BJ (cell line): Measurements from ENCODE around the gene MAML3. TPM values are rescaled to one million over a fixed set of nuclear protein-coding genes. Genes with fewer than 3 reads are reported as not detected.

ENCODE experiments used
- CTCF ChIA-PET: fragments of 350-600 bp; formaldehyde crosslinking; extraction: SDS; loops from one replicate; lab custom pipeline; 2021; ENCODE audit warnings: antibody characterized with exemption, inconsistent platforms; lab: Yijun Ruan, JAX
- POLR2A ChIA-PET: fragments of 300-600 bp; sonication (Branson Sonifier 250); formaldehyde crosslinking; extraction: SDS; loops from one replicate; lab custom pipeline; 2021; ENCODE audit warnings: antibody characterized with exemption; lab: Charles Lee
- DNase-seq: peaks from one replicate; pipeline ENCODE4 v3.0.0-alpha.2; 2011; ENCODE audit warnings: low read depth
- H3K27me3 ChIP-seq: 2 replicates; pipeline ENCODE4 v1.6.0; 2011; ENCODE audit warnings: low read length; ENCODE audit not compliant: control insufficient read depth, insufficient read depth
- H3K36me3 ChIP-seq: 2 replicates; pipeline ENCODE4 v1.5.1; 2011; ENCODE audit warnings: low read length; ENCODE audit not compliant: control insufficient read depth, insufficient read depth
- H3K4me3 ChIP-seq: 2 replicates; pipeline ENCODE4 v1.5.1; 2011; ENCODE audit warnings: low read depth, mild to moderate bottlenecking, control low read depth, low read length
- polyA plus RNA-seq: library from polyadenylated mRNA; depleted of rRNA; stranded (reverse); fragments of >200 nt; gene quantifications from 2 replicates; pipeline ENCODE4 v1.2.3, GENCODE V29; 2011
- TF ChIP-seq, protein P1 (sequence below): IDR thresholded peaks from 2 replicates; pipeline ENCODE4 v1.5.1; 2011; ENCODE audit warnings: low read depth, mild to moderate bottlenecking, control low read depth, inconsistent platforms, low read length, moderate library complexity; ENCODE audit not compliant: insufficient read depth

The MAML3 gene
- polyA plus RNA-seq, 1 experiment: 1.6 TPM

DNA sequence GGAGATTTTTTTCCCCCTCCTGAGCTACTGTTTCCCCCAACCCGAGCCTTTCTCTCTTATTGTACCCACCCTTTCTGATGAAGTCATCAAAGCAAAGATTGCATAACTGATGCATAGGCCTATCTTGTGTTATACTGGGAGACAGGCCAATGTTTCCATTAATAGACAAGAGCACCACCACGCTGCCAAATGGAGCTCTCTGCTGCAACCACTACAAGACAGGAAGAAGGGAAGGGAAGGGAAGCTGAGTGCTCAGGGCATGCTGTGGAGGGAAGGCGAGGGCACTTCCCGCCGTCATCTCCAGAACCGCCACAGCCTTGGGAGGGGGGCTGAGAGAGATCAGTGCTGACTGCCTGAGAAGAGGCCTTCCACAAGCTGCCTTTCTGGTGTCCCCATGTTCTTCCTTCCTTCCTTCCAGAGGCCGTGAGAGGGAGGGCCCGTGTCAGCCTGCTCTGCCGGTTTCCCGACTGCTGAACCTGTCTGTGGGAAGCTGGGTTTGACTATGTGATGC is 413.4 kb downstream of the MAML3 start:
- Histone ChIP-seq H3K4me3 (no peak overlapping the region), H3K27me3 (peaks cover 2% of the 10 kb centered on the region; the same call in 1 of the 2 replicates), H3K36me3 (no peaks in the 10 kb centered on the region)
- TF ChIP-seq, protein P1, sequence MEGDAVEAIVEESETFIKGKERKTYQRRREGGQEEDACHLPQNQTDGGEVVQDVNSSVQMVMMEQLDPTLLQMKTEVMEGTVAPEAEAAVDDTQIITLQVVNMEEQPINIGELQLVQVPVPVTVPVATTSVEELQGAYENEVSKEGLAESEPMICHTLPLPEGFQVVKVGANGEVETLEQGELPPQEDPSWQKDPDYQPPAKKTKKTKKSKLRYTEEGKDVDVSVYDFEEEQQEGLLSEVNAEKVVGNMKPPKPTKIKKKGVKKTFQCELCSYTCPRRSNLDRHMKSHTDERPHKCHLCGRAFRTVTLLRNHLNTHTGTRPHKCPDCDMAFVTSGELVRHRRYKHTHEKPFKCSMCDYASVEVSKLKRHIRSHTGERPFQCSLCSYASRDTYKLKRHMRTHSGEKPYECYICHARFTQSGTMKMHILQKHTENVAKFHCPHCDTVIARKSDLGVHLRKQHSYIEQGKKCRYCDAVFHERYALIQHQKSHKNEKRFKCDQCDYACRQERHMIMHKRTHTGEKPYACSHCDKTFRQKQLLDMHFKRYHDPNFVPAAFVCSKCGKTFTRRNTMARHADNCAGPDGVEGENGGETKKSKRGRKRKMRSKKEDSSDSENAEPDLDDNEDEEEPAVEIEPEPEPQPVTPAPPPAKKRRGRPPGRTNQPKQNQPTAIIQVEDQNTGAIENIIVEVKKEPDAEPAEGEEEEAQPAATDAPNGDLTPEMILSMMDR: peak; percentile 45
- CTCF ChIA-PET: interaction anchor here (0.6 to 2.1 kb wide), 7 partner anchors 9 to 589 kb away, joined by 3 to 10 read pairs (median 3); no protein-coding TSS in a partner anchor
- POLR2A ChIA-PET: no interaction called here
- DNase-seq: peak; percentile 64

DNA sequence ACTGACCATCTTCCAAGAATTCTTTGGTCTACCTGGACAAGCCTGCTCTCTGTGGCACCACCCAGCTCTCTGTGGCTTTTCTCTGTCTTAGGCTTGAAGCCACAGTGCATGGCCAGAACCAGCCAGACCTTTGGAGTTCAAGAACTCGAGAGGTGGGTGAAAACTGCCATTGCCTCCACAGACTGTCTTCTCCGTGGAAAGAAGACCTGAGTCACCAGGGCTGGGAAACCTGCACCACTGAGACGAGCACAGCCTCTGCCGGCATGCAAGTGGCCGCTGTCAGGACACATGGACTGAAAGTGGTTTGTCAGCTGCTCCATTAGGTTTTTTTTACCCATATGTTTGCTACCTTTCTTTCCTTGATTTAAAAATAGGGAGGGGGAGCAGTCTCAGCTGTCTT is 413.9 kb downstream of the MAML3 start:
- DNase-seq: no peak
- POLR2A ChIA-PET: interaction anchor here (0.6 kb wide), 1 partner anchor 79 kb away, joined by 11 read pairs; no protein-coding TSS in a partner anchor
- Histone ChIP-seq H3K36me3 (no peaks in the 10 kb centered on the region), H3K27me3 (peaks cover 2% of the 10 kb centered on the region; the same call in 1 of the 2 replicates), H3K4me3 (no peak overlapping the region)
- TF ChIP-seq, protein P1: no peak
- CTCF ChIA-PET: interaction anchor here (0.8 to 2.1 kb wide), 6 partner anchors 9 to 590 kb away, joined by 3 to 10 read pairs (median 4); no protein-coding TSS in a partner anchor

DNA sequence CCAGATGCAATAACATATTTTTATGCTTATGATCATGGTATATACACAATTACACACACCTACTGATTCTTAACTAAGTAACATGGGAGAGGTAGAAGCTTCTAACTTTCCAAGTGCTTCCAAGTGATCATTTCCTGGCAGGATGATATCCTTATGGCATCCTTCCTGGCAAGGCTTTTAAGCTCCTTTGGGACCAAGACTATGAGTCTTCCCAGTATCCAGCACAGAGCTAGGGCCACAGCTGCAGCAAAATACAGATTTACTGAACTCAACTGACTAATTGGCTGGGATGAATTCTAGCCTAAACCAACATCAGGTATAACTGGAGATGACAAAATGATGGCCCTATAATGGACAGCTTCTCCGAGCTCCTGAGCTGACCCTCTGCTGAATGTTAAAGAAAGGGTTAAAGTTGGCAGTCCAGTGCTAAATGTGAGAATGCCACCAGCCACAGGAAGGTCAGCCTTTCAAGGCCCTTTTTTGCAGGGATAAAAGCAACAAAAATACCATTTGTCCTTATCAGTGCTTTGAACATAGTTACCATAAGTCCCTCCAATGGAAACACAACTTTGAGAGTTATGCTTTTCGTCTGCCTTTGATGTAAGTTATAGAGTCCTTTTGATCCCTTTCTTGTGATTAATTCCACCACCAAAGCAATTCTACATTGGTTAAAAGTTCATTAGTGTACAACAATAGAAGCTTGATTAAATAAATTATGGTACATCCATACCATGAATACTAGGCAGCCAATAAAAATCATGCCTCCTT is 415.0 kb downstream of the MAML3 start:
- DNase-seq: no peak
- Histone ChIP-seq H3K27me3 (peaks cover 3% of the 10 kb centered on the region; the same call in 1 of the 2 replicates), H3K36me3 (no peaks in the 10 kb centered on the region), H3K4me3 (no peak overlapping the region)
- TF ChIP-seq, protein P1: no peak
- ChIA-PET CTCF (interaction anchor here (0.8 to 2.1 kb wide), 5 partner anchors 83 to 621 kb away, joined by 3 to 10 read pairs (median 3); no protein-coding TSS in a partner anchor), POLR2A (no interaction called here)

DNA sequence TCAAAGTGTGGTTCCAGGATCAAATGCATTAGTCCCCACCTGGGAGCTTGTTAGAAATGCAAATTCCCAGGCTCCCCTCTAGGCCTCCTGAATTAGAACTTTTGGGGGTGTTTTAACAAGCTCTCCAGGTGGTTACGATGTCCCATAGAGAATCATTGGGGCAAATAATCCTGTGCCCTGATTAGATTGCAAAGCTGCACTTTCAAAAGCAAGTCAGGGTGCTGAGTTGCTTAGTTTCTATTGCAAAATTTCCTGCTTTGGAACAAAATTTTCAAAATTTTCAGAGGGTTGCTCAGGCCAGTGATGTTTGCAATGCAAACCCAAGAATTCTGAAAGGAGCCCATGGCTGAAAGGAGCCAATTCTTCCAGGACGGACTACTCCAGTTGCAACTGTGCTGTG is 417.3 kb downstream of the MAML3 start:
- H3K36me3 ChIP-seq: no peaks in the 10 kb centered on the region
- peaks cover 3% of the 10 kb centered on the region; the same call in 1 of the 2 replicates for H3K27me3 ChIP-seq
- ChIA-PET POLR2A (interaction anchor here (0.6 kb wide), 1 partner anchor 210 kb away, joined by 3 read pairs; no protein-coding TSS in a partner anchor), CTCF (interaction anchor here (0.6 to 1.1 kb wide), 5 partner anchors 134 to 593 kb away, joined by 3 read pairs; no protein-coding TSS in a partner anchor)
- no peak for DNase-seq
- TF ChIP-seq, protein P1: no peak
- H3K4me3 ChIP-seq: no peak overlapping the region

DNA sequence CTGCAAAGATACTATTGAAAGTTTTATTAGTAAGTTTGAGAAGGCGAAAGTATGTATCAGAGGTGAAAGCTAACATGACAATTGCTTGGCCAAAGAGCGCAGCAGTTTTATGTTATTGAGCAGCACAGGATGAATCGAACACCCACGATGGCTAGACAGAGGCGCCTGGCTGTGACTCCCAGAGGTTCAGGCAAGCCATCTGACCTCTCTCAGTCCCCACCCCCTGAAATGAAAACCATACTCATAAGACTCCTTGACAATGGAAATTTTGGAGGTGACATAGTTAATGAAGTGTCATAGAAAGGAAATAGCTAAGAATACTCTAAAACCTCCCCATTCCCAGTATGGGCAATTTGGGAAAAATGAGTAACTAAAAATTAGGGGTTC is 417.7 kb downstream of the MAML3 start:
- Histone ChIP-seq H3K27me3 (peaks cover 3% of the 10 kb centered on the region; the same call in 1 of the 2 replicates), H3K36me3 (no peaks in the 10 kb centered on the region), H3K4me3 (no peak overlapping the region)
- CTCF ChIA-PET: interaction anchor here (0.6 to 1.1 kb wide), 4 partner anchors 133 to 594 kb away, joined by 3 read pairs; no protein-coding TSS in a partner anchor
- POLR2A ChIA-PET: interaction anchor here (0.6 kb wide), 1 partner anchor 210 kb away, joined by 3 read pairs; no protein-coding TSS in a partner anchor
- DNase-seq: no peak
- TF ChIP-seq, protein P1: no peak
